Panc1 (cell line): ENCODE results near the gene WDFY1. TPM values are rescaled to one million over a fixed set of nuclear protein-coding genes. Genes with fewer than 3 reads are reported as not detected.
A peak's percentile ranks its signal among the peaks of the same experiment; 100 is the strongest.

Source experiments
- ATAC-seq: fragments of 200-7000 bp; cut with Tn5 transposase; 2 replicates; pipeline ENCODE4 v1.9.1; 2020; ENCODE audit warnings: mild to moderate bottlenecking, moderate library complexity
- BruUV-seq: library from RNA; stranded (reverse); fragments of 400-500 nt; replicated peaks from 2 replicates; lab custom pipeline; 2021; lab: Mats Ljungman, UMichigan
- CTCF ChIA-PET: fragments of 300-600 bp; sonication (Branson Sonifier 250); formaldehyde crosslinking; loops from one replicate; lab custom pipeline; 2022; ENCODE audit warnings: antibody characterized with exemption; lab: Charles Lee
- POLR2A ChIA-PET: fragments of 300-600 bp; sonication (Branson Sonifier 250); formaldehyde crosslinking; loops from one replicate; lab custom pipeline; 2022; ENCODE audit warnings: antibody characterized with exemption; lab: Charles Lee
- DNase-seq: peaks from one replicate; pipeline ENCODE4 v3.0.0-alpha.2; 2010; ENCODE audit warnings: low read depth, low spot score
- H3K27ac ChIP-seq: 2 replicates; pipeline ENCODE4 v1.5.1; 2011; ENCODE audit warnings: mild to moderate bottlenecking, low read length, inconsistent platforms
- H3K27me3 ChIP-seq: fragments of 200-500 bp; sonication (Bioruptor generic); 2 replicates; pipeline ENCODE4 v1.6.0; 2014; ENCODE audit warnings: low read length, inconsistent platforms; ENCODE audit not compliant: control insufficient read depth, insufficient read depth
- H3K36me3 ChIP-seq: fragments of 200-500 bp; sonication (Bioruptor generic); 2 replicates; pipeline ENCODE4 v1.5.1; 2014; ENCODE audit warnings: inconsistent platforms, mild to moderate bottlenecking, low read length, moderate library complexity; ENCODE audit not compliant: control insufficient read depth, insufficient read depth
- H3K4me1 ChIP-seq: 2 replicates; pipeline ENCODE4 v1.5.1; 2011; ENCODE audit warnings: inconsistent platforms, mild to moderate bottlenecking, low read length, moderate library complexity; ENCODE audit not compliant: control insufficient read depth, insufficient read depth
- H3K4me3 ChIP-seq, 2 experiments: 2 replicates each; pipeline ENCODE4 v1.5.1; 2011 to 2012; ENCODE audit warnings: low read depth in 2 of 2, low read length in 2 of 2, mild to moderate bottlenecking in 2 of 2, inconsistent platforms in 1 of 2, moderate library complexity in 1 of 2
- H3K9me3 ChIP-seq: fragments of 200-500 bp; sonication (Bioruptor generic); 2 replicates; pipeline ENCODE4 v1.5.1; 2014; ENCODE audit warnings: low read depth, mild to moderate bottlenecking, inconsistent platforms, low read length, moderate library complexity; ENCODE audit not compliant: control insufficient read depth, insufficient read depth
- CTCF ChIP-seq: fragments of 450-650 bp; IDR thresholded peaks from 2 replicates; pipeline ENCODE4 v1.5.1; 2017; ENCODE audit warnings: mild to moderate bottlenecking
- POLR2AphosphoS5 ChIP-seq: IDR thresholded peaks from 2 replicates; pipeline ENCODE4 v1.6.1; 2012; ENCODE audit warnings: mild to moderate bottlenecking, low read depth, low read length, moderate library complexity
- REST ChIP-seq, 2 experiments: IDR thresholded peaks; 2 replicates each; pipeline ENCODE4 v1.6.1; 2011 to 2012; ENCODE audit warnings: low read depth in 2 of 2, control low read depth in 1 of 2, low read length in 1 of 2, mild to moderate bottlenecking in 1 of 2, moderate library complexity in 1 of 2; ENCODE audit not compliant: insufficient read depth in 1 of 2
- SIN3A ChIP-seq: IDR thresholded peaks from 2 replicates; pipeline ENCODE4 v1.6.1; 2012; ENCODE audit warnings: low read depth, mild to moderate bottlenecking, low read length, moderate library complexity, borderline replicate concordance; ENCODE audit not compliant: insufficient read depth
- TCF7L2 ChIP-seq: IDR thresholded peaks from 2 replicates; pipeline ENCODE4 v1.6.1; 2011; ENCODE audit warnings: mild to moderate bottlenecking, low read depth, low read length, inconsistent platforms
- in situ Hi-C: cut with HindIII; loops from 2 replicates; pipeline ENCODE4 v1.10.0; 2016; ENCODE audit warnings: low sequenced_read_pairs, low pct_unique_long_range_greater_than_20kb
- intact Hi-C: fragments of 100-400 bp; cut with micrococcal nuclease; formaldehyde crosslinking; loops from one replicate; pipeline ENCODE4 v1.10.0; 2022; ENCODE audit not compliant: unreplicated experiment
- total RNA-seq: library from RNA; stranded (reverse); gene quantifications from one replicate; pipeline ENCODE4 v1.2.1, GENCODE V29; 2021; ENCODE audit not compliant: unreplicated experiment

Gene WDFY1
- total RNA-seq, 1 experiment from 2014 or later = 48.5 TPM

GRCh38 chr2:223855426-223855825, 89.7 kb downstream of the WDFY1 start:
- CTCF ChIA-PET = no interaction called here
- BruUV-seq = no TSS peak
- H3K9me3 ChIP-seq = no peaks in the 10 kb centered on the region
- peak; percentile 46; the same call in 1 of the 2 replicates for ATAC-seq
- no peaks in the 10 kb centered on the region for H3K36me3 ChIP-seq
- TF ChIP-seq TCF7L2 = no peak
- TF ChIP-seq POLR2AphosphoS5 = no peak
- TF ChIP-seq CTCF = no peak
- TF ChIP-seq REST (IDR thresholded peaks at IDR 0.05; ENCODE audit: insufficient read depth in 1 of 2, low read depth in 2 of 2, low read length in 1 of 2) = no peak
- TF ChIP-seq SIN3A = no peak
- no peak overlapping the region for H3K4me3 ChIP-seq
- H3K27me3 ChIP-seq = no peaks in the 10 kb centered on the region
- intact Hi-C loops = no loop called here
- in situ Hi-C loops = no loop called here
- DNase-seq = no peak
- H3K27ac ChIP-seq = no peak overlapping the region
- peaks cover 4% of the 10 kb centered on the region; the same call in 1 of the 2 replicates for H3K4me1 ChIP-seq
- POLR2A ChIA-PET = no interaction called here

- ATAC-seq = no peak
- no TSS peak for BruUV-seq
- ChIA-PET POLR2A (no interaction called here), CTCF (no interaction called here)
- DNase-seq = no peak
- no peaks in the 10 kb centered on the region for H3K36me3 ChIP-seq
- in situ Hi-C loops (no loop called here), intact Hi-C loops (no loop called here)
- no peak overlapping the region for H3K27ac ChIP-seq
- no peaks in the 10 kb centered on the region for H3K27me3 ChIP-seq
- no peak overlapping the region for H3K4me3 ChIP-seq
- TF ChIP-seq CTCF (no peak), POLR2AphosphoS5 (no peak), SIN3A (no peak), REST (IDR thresholded peaks at IDR 0.05; ENCODE audit: insufficient read depth in 1 of 2, low read depth in 2 of 2, low read length in 1 of 2) (no peak), TCF7L2 (no peak)
- no peaks in the 10 kb centered on the region for H3K9me3 ChIP-seq
- H3K4me1 ChIP-seq = peaks cover 2% of the 10 kb centered on the region; the same call in 1 of the 2 replicates
Measured at GRCh38 chr2:223854741-223855140, 90.4 kb downstream of the WDFY1 start.
